ENCODE data around the gene PHPT1.
"Not testable (repeated sequence)": the region's sequence is repeated elsewhere in the genome, so short reads cannot be mapped to it uniquely, and the experiment has no call there.

DNA sequence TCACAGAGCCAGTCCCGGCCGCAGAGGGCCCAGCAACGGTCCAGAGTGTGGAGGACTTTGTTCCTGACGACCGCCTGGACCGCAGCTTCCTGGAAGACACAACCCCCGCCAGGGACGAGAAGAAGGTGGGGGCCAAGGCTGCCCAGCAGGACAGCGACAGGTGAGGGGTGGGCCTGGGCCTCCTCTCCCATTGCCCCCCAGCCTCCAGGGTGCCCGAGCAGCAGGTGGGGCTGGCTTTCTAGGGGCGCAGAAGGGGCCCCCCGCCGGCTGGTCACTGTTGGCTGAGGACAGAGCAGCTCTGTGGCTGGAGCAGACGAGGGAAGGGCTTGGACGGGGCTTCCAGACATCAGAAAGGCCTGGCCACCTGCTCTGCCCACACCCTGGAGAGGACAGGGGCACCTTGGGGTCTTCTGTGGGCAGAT lies 11.3 kb upstream of the PHPT1 start:
- TF ChIP-seq, protein P1, sequence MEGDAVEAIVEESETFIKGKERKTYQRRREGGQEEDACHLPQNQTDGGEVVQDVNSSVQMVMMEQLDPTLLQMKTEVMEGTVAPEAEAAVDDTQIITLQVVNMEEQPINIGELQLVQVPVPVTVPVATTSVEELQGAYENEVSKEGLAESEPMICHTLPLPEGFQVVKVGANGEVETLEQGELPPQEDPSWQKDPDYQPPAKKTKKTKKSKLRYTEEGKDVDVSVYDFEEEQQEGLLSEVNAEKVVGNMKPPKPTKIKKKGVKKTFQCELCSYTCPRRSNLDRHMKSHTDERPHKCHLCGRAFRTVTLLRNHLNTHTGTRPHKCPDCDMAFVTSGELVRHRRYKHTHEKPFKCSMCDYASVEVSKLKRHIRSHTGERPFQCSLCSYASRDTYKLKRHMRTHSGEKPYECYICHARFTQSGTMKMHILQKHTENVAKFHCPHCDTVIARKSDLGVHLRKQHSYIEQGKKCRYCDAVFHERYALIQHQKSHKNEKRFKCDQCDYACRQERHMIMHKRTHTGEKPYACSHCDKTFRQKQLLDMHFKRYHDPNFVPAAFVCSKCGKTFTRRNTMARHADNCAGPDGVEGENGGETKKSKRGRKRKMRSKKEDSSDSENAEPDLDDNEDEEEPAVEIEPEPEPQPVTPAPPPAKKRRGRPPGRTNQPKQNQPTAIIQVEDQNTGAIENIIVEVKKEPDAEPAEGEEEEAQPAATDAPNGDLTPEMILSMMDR (IDR thresholded peaks at IDR 0.05; ENCODE audit: borderline replicate concordance, extremely low read depth, low read length, poor library complexity, severe bottlenecking), result not testable (repeated sequence)
- TF ChIP-seq EZH2 (IDR thresholded peaks at IDR 0.05; ENCODE audit: borderline replicate concordance, low read depth, low read length, severe bottlenecking), result not testable (repeated sequence)
